Right ventricle myocardium superior (tissue), 1 donor: ENCODE results near the gene NEGR1. TPM values are rescaled to one million over a fixed set of nuclear protein-coding genes. Genes with fewer than 3 reads are reported as not detected.

Experiments
- ATAC-seq: fragments of 200-7000 bp; cut with Tn5 transposase; one replicate; pipeline ENCODE4 v1.9.1; 2020; ENCODE audit warnings: mild to moderate bottlenecking; ENCODE audit not compliant: poor library complexity
- DNase-seq: peaks from one replicate; pipeline ENCODE4 v3.0.0-alpha.2; 2020
- intact Hi-C: fragments of 100-400 bp; cut with DNase I; formaldehyde crosslinking; loops from one replicate; pipeline ENCODE4 v1.11.2; 2022
- total RNA-seq: library from RNA; stranded (reverse); fragmentation: NEBNext Ultra II Directional; extraction: Animal tissue kit (Norgen Biotek cat#: 25700); gene quantifications from one replicate; pipeline ENCODE4 v1.2.1, GENCODE V29; 2021
- donor health status: DM: no; HTN: yes; CAD: no; lungs with severe emphysema.

The NEGR1 gene
- total RNA-seq, 1 donor from 2014 or later = 15.7 TPM

- no peak for DNase-seq
- ATAC-seq = no peak
- intact Hi-C loops = no loop called here
Observed at GRCh38 chr1:71647513-71648300, 634.6 kb downstream of the NEGR1 start.

- DNase-seq = no peak
- ATAC-seq = no peak
- intact Hi-C loops = no loop called here
Observed at GRCh38 chr1:71645015-71645414, 637.3 kb downstream of the NEGR1 start.

- ATAC-seq (peak; percentile 74), DNase-seq (peak; percentile 44)
- intact Hi-C loops = no loop called here
Observed at GRCh38 chr1:71641903-71642302, 640.4 kb downstream of the NEGR1 start.

GRCh38 chr1:71640998-71641397 lies 641.3 kb downstream of the NEGR1 start:
- intact Hi-C loops = no loop called here
- DNase-seq = no peak
- no peak for ATAC-seq

- intact Hi-C loops = no loop called here
- ATAC-seq (peak; percentile 75), DNase-seq (no peak)
Observed at GRCh38 chr1:71640116-71640515, 642.2 kb downstream of the NEGR1 start.

GRCh38 chr1:71638081-71638766 lies 644.1 kb downstream of the NEGR1 start:
- intact Hi-C loops = no loop called here
- no peak for DNase-seq
- peak; percentile 76 for ATAC-seq

- ATAC-seq (no peak), DNase-seq (no peak)
- intact Hi-C loops = no loop called here
Observed at GRCh38 chr1:71635568-71635967, 646.8 kb downstream of the NEGR1 start.

GRCh38 chr1:71634159-71634558 lies 648.2 kb downstream of the NEGR1 start:
- DNase-seq = no peak
- intact Hi-C loops = no loop called here

GRCh38 chr1:71630073-71630472 lies 652.3 kb downstream of the NEGR1 start:
- DNase-seq (no peak), ATAC-seq (no peak)
- intact Hi-C loops = no loop called here

More at GRCh38 chr1:71634159-71634558, 648.2 kb downstream of the NEGR1 start:
- ATAC-seq = no peak

- ATAC-seq = no peak
- intact Hi-C loops = no loop called here
- DNase-seq = no peak
Observed at GRCh38 chr1:71625004-71625403, 657.3 kb downstream of the NEGR1 start.

- intact Hi-C loops = no loop called here
- ATAC-seq (no peak), DNase-seq (no peak)
Observed at GRCh38 chr1:71623888-71624287, 658.5 kb downstream of the NEGR1 start.

- DNase-seq (no peak), ATAC-seq (no peak)
Observed at GRCh38 chr1:71621785-71622184, 660.6 kb downstream of the NEGR1 start.

GRCh38 chr1:71618766-71619530 lies 663.4 kb downstream of the NEGR1 start:
- intact Hi-C loops = no loop called here
- DNase-seq (no peak), ATAC-seq (no peak)

More at GRCh38 chr1:71621785-71622184, 660.6 kb downstream of the NEGR1 start:
- intact Hi-C loops = no loop called here

GRCh38 chr1:71618191-71618590 lies 664.1 kb downstream of the NEGR1 start:
- intact Hi-C loops = no loop called here
- ATAC-seq (no peak), DNase-seq (no peak)

- intact Hi-C loops = no loop called here
- no peak for ATAC-seq
- DNase-seq = no peak
Observed at GRCh38 chr1:71610476-71610875, 671.9 kb downstream of the NEGR1 start.

- intact Hi-C loops = no loop called here
- ATAC-seq = no peak
- DNase-seq = no peak
Observed at GRCh38 chr1:71603044-71603776, 679.1 kb downstream of the NEGR1 start.

GRCh38 chr1:71600023-71600422 lies 682.3 kb downstream of the NEGR1 start:
- intact Hi-C loops = no loop called here
- ATAC-seq (peak; percentile 53), DNase-seq (no peak)

- intact Hi-C loops = no loop called here
- ATAC-seq = no peak
- DNase-seq = no peak
Observed at GRCh38 chr1:71599306-71599705, 683.0 kb downstream of the NEGR1 start.

- intact Hi-C loops = no loop called here
- DNase-seq (no peak), ATAC-seq (no peak)
Observed at GRCh38 chr1:71593523-71593922, 688.8 kb downstream of the NEGR1 start.
